Measurements from ENCODE around the gene ENDOD1. TPM values are rescaled to one million over a fixed set of nuclear protein-coding genes. Genes with fewer than 3 reads are reported as not detected.

ENDOD1 gene
- total RNA-seq, 1 experiment from 2014 or later, result 0.87 TPM

- no peak overlapping the region for H2BK20ac ChIP-seq (ENCODE audit: low read depth, low read length, poor library complexity, severe bottlenecking)
- no peak overlapping the region for H2BK5ac ChIP-seq (ENCODE audit: insufficient read length, low read length)
- H2AFZ ChIP-seq (ENCODE audit: low read length), result no peak overlapping the region
- H4K20me1 ChIP-seq (ENCODE audit: control insufficient read depth, insufficient read depth, insufficient read length), result no peaks in the 10 kb centered on the region
- no peak overlapping the region for H3K4me3 Mint-ChIP-seq
- H2BK120ac ChIP-seq (ENCODE audit: low read depth, low read length, poor library complexity, severe bottlenecking), result no peak overlapping the region
- H3K4me2 ChIP-seq (ENCODE audit: insufficient read depth, insufficient read length, low read length), result no peak overlapping the region
- no peak overlapping the region for H4K5ac ChIP-seq (ENCODE audit: insufficient read length, low read depth, low read length)
- H3K56ac ChIP-seq (ENCODE audit: insufficient read length, low read depth, low read length), result no peak overlapping the region
- no peak overlapping the region for H4K91ac ChIP-seq (ENCODE audit: insufficient read length, low read depth, low read length)
- no peaks in the 10 kb centered on the region for H3K27me3 ChIP-seq (ENCODE audit: insufficient read depth, low read length)
- no peaks in the 10 kb centered on the region for H3K9me3 ChIP-seq (ENCODE audit: control insufficient read depth, low read depth, low read length)
- H3K4ac ChIP-seq (ENCODE audit: low read depth, low read length), result no peak overlapping the region
- H3K27me3 Mint-ChIP-seq (ENCODE audit: low read depth), result peaks cover 5% of the 10 kb centered on the region; the same call in 1 of the 2 replicates
- H2BK15ac ChIP-seq (ENCODE audit: low read depth, low read length), result no peak overlapping the region
- no peak overlapping the region for H4K8ac ChIP-seq (replicated peaks; ENCODE audit: insufficient read length, low read depth, low read length)
- no peak overlapping the region for H3K9ac ChIP-seq (ENCODE audit: extremely low read depth, insufficient read length, low read length)
- H3K79me2 ChIP-seq (ENCODE audit: insufficient read depth, low read length), result no peaks in the 10 kb centered on the region
- H3K14ac ChIP-seq (ENCODE audit: insufficient read depth, low read length), result no peak overlapping the region
- H3K79me1 ChIP-seq (ENCODE audit: insufficient read depth, low read depth, low read length, poor library complexity, severe bottlenecking), result no peaks in the 10 kb centered on the region
- TF ChIP-seq, protein P1, sequence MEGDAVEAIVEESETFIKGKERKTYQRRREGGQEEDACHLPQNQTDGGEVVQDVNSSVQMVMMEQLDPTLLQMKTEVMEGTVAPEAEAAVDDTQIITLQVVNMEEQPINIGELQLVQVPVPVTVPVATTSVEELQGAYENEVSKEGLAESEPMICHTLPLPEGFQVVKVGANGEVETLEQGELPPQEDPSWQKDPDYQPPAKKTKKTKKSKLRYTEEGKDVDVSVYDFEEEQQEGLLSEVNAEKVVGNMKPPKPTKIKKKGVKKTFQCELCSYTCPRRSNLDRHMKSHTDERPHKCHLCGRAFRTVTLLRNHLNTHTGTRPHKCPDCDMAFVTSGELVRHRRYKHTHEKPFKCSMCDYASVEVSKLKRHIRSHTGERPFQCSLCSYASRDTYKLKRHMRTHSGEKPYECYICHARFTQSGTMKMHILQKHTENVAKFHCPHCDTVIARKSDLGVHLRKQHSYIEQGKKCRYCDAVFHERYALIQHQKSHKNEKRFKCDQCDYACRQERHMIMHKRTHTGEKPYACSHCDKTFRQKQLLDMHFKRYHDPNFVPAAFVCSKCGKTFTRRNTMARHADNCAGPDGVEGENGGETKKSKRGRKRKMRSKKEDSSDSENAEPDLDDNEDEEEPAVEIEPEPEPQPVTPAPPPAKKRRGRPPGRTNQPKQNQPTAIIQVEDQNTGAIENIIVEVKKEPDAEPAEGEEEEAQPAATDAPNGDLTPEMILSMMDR (conservative IDR thresholded peaks at IDR 0.05), result no peak
- no peak overlapping the region for H3K23ac ChIP-seq (ENCODE audit: insufficient read length, low read depth, low read length)
- no peak overlapping the region for H3K18ac ChIP-seq (ENCODE audit: insufficient read length, low read depth, low read length)
- H3K23me2 ChIP-seq (ENCODE audit: insufficient read length, low read depth, low read length, poor library complexity, severe bottlenecking), result no peaks in the 10 kb centered on the region
- H3K4me1 ChIP-seq (ENCODE audit: insufficient read depth, low read length), result peaks cover 3% of the 10 kb centered on the region; the same call in 1 of the 2 replicates
- H3K27ac ChIP-seq (ENCODE audit: insufficient read length, low read depth, low read length), result no peak overlapping the region
- no peaks in the 10 kb centered on the region for H3K9me3 Mint-ChIP-seq
- H2AK5ac ChIP-seq (ENCODE audit: insufficient read length, low read length), result no peak overlapping the region
- DNase-seq, result no peak
- no peak overlapping the region for H2BK12ac ChIP-seq (ENCODE audit: insufficient read length, low read depth, low read length)
- no peaks in the 10 kb centered on the region for H3K36me3 Mint-ChIP-seq (ENCODE audit: insufficient read depth in 1 of 3, low read depth in 3 of 3)
- H3T11ph ChIP-seq (ENCODE audit: low read length), result no peak overlapping the region
- no peak overlapping the region for H3K27ac Mint-ChIP-seq
- H3K4me1 Mint-ChIP-seq, result peaks cover 3 to 9% of the 10 kb centered on the region in 2 experiments
Measured at GRCh38 chr11:95076981-95077380, 12.7 kb upstream of the ENDOD1 start.

Measured in H9 (cell line).